GM21360 (cell line): ENCODE results near the gene NMT2.

Experiments
- ATAC-seq: cut with Tn5 transposase; IDR thresholded peaks from one replicate; pipeline ENCODE4 v1.9.1; 2021; ENCODE audit warnings: mild to moderate bottlenecking, moderate library complexity; ENCODE audit not compliant: unreplicated experiment

Gene NMT2

DNA sequence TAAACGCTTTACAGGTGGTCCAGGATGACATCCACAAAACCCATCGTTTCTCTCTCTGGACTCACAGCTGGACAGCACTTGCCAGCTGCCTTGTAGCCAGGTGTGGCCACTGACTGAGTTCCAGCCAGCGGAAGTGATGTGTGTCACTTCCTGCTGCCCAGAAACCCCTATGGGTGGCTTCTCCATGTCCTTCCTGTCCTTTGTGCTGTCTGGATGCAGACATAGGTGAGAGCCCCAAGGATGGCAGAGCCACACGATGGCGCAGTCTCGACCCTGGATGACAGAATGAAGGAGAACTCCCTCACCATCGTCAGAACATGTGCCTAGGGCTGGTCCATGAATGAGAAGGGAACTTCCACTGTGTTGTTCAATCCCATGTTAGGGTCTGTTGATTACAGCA is 22.1 kb downstream of the NMT2 start:
- ATAC-seq = no peak

DNA sequence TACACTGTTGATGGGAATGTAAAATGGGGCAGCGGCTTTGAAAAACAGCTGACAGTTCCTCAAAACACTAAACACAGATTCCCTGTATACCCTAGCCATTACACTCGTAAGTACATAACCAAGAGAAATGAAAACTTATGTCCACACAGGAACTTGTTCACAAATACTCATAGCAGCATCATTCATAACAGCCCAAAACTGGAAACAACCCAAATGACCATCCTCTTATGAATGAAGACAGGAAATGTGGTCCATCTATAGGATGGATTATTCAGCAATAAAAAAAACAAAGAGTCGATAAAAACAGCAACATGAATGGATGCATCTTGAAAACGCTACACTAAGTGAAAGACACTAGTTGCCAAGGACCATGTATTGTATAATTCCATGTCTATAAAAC is 23.7 kb downstream of the NMT2 start:
- no peak for ATAC-seq

DNA sequence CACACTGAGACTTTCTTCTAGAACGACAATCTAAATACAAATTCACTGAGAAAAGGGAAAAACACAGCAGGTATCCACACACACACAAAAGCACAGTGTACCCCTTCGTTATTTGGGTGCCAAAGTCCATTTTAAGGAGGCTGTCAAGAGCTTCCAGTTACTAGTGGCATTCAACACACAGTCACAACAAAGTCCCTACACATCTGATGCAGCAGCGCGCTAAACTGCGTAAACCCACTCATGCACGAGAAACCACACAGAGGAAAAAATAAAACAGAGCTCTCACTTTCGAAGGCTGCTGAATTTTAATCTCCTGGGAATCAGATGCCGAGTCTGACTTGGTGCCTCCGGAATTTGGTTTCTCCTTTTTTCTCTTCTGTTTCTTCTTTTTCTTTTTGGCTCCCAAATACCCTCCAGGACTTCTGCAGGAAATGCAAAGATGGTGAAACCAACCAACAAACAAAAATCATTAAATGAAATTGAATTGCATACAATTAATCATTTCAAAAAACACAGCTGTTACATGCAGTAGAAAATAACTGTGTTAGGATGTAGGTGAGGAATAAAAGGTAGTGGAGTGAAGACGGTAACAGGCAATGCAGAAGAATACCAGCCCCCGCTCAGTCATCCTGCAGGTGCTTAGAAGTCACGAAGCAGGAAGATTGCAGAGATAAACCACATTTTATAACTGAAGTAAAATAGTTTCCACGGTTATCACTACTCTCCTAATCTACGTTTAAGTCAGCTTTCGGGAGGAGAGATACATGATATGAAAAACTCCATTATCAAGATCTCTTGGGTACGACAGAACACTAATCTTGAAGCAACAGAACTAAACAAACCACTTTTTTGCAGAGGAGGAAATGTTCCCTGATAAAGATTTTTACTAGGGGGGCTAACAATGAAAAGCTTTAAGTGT is 27.1 kb downstream of the NMT2 start:
- peak; percentile 98 for ATAC-seq

DNA sequence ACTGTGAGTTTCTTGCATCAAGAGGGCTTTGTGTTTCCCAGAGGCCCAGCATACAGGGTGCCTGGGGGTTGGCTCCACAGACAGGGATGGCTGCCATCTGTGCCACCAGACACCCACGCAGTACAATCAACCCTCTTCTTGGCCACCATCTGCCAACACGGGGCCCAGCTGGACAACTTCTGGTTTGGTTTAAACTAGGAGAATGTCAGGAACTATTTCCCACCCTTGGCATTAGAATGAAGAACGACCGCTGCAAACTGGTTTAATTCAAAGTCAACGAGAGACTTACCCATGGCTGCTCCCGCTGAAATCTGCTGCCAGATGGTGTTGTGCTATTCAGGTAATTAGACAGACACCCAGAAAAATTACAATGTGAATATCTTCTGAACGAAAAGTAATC is 27.8 kb downstream of the NMT2 start:
- ATAC-seq = no peak

DNA sequence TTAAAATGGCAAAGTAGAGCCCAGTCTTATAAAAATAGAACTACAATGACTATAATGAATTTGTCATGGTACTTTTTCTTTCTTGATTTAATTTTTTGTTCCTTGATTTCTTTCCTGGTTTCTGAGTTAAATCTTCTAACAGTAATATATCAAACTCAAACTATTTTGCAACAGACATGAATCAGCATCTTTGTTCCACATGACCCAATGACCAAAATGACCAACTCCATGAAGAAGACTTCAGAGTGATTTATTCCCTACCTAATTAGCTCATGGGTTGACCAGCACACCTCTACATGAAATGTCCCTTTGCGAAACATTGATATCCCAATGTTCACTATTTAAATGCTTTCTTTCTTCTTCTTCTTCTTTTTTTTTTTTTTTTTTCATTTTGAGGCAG is 30.9 kb downstream of the NMT2 start:
- ATAC-seq = no peak

DNA sequence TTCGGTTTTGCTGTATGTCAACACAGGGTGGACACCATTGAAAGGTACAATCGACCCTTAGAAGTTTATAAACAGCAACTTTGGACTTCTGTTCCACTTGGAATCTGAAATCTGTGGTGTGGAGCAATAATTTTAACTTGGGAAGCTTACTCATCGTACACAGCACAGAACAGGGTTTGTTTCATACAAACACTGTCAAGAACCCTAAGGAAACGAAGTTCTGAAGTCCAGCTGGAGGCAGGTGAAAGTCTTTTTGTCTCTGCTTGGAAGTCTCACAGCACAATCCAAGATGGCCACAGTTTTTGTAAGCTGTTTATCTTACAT is 31.5 kb downstream of the NMT2 start:
- no peak for ATAC-seq

DNA sequence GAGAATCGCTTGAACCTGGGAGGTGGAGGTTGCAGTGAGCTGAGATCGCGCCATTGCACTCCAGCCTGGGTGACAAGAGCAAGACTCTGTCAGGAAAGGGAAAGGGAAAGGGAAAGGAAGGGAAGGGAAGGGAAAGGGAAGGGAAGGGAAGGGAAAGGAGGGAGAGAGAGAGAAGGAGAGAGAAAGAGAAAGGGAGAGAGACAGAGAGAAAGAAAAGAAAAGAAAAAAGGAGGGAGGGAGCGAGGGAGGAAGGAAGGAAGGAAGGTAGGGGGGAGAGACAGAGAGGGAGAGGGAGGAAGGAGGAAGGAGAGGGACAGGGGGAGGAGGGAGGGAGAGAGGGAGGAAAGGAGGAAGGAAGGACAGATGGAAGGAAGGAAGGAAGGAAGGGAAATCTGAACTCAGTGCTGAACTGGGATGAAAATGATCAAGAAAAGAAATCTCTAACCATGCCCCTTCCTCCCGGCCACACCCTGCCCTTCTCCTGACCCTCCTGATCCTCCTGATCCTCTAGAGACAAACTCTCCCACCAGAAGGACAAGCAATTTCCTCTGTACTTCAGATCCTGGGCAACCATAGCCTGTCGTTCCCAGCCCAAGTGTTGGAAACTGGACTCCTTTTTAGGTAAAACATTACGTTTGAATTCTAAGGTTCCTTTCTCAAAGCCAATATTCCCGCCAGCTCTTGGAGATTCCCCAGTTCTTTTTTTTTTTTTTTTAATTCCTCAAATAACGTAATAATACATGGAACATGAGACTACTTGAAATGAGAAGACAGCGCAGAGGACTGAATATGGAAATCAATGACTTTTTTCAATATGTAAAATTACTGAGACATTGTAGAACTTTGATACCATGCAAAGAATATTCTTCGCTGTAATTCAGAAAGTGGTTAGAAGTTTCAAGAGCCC is 32.1 kb downstream of the NMT2 start:
- no peak for ATAC-seq

DNA sequence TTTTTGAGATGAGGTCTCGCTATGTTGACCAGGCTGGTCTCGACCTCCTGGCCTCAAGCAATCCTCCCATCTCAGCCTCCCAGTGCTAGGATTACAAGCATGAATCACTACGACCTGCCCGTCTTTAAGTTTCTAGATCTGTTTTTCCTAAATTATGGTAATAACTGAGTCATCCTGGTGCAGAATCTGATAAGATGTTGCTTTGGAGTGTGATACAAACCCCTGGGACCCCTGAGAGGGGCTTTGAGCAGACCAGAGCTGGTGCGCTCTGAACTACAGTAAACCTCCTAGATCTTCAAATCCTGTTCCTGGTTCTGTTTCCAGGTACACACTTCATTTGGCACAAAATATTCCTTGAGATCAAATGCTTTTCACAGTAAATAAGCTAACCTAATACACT is 37.2 kb downstream of the NMT2 start:
- no peak for ATAC-seq

DNA sequence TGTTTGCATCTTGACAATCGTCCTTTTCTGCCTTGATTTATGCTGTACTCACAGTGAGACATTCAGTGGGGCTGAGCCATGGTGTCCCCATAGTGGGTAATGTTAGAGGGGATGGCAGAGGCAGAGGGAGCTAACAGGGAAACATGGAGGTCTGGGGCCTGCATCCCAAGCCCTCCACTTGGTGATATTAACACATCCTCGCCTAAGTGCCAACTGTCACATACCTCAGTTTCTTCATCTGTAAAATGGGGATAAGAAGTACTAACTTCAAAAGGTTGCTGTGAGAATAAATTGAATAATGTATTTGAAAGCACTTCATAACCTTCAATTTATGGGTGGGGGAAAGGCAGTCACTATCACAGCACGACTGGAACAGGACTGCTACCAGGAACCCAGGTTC is 43.6 kb downstream of the NMT2 start:
- ATAC-seq = no peak

DNA sequence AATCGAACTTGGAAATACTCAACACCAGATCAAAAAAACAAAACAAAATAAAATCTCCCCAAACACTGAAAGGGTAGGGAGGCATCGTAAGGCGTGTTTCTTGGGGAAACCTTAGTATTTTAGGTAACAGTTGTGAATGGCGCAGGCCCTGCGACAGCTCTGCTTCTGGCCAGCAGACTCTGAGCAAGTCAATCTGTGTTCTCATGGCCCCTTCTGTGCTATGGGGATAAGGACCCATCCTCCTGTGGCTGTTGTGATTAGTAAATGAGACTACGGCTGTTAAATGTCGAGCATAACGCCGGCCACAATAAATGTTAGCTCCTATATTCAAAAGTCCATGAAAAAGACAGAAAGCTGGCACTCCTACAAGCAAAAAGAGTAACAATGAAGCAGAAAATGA is 44.3 kb downstream of the NMT2 start:
- ATAC-seq = no peak

DNA sequence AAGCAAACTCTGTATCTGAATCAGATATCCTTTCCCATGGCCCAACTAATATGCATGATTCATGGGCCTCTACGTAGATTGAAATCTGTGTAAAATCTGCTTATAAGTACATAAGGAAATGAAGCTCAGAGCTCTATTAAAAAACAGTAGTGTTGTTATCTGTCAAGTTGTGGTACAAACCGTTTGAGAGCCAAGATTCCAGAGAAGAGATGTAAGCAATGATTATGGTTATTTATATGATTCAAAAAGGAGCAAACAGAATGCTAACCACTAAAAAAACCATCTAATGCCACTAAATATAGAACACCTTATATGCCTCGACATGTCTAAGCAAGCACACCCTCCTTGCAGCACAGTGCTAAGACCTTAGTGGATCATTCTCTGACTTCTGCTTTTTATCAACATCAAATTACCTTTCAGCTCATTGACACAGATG is 44.7 kb downstream of the NMT2 start:
- ATAC-seq = no peak

DNA sequence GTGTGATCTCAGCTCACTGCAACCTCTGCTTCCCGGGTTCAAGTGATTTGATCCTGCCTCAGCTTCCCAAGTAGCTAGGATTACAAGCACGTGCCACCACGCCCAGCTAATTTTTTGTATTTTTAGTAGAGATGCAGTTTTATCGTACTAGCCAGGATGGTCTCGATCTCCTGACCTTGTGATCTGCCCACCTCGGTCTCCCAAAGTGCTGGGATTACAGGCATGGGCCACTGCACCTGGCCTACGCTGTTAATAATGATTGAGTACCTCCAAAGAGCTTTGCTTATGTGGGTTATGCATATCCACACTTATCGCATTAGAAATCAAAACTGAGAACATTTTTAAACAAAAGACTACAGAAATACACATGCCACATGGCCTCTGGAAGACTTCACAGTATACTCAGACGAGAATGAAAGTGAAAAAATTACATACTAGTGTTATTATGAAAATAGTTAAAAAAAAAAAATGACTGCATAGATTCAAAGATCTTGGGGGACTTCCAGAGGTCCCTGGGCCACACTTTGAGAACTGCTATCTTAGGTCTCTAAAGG is 45.9 kb downstream of the NMT2 start:
- ATAC-seq = peak; percentile 92

DNA sequence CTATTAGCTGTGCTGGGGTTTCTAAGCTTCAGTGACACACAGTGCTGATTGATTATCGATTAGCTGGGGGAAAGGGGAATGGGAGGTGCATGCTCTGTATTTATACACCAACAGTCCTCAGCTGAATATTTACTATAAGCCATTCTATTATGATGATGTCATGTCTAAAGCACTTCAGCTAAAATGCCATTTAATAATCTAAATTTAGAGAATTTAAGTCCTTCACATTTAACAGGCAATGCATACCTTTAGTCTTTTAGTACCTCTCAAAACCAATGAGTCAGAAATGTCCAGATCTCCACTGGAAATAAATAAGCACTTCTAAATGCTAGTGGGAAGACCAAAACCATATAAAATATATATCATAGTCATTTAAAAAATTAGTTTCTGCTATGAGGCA is 46.8 kb downstream of the NMT2 start:
- no peak for ATAC-seq

DNA sequence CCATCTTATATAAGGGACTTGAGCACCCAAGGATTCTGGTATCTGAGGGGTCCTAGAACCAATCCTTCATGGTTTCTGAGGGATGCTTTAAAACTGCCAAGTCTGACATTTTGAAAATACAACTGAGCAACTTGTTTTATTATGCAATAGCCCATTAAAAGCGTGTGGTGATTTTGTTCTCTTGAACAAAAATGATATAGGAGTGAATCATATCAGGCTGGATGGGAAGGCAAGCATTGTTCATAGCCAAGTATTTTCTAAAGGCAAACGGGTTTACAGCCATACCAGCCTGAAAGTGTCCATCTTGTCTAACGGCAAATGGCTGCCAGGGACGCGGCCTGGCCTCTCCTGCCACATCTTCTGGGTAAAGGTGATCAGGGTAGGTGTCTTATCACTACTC is 48.0 kb downstream of the NMT2 start:
- ATAC-seq = no peak

DNA sequence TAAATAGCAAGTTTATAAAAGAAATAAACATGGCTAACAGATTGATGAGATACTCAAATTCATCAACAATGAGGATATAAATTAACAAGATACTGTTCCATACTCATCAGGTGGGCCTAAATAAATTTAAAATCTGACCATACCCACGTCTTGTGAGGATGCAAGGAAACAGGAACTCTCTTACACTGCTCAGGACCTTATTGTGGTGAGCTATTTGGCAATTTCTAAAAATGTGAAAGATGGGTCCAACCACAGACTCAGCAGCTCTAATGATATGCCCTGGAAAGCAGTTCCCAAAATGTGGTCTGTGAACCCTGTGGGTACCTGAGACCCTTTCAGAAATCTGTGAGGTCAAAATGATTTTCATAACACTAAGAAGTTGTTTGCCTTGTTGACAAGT is 49.9 kb downstream of the NMT2 start:
- no peak for ATAC-seq

DNA sequence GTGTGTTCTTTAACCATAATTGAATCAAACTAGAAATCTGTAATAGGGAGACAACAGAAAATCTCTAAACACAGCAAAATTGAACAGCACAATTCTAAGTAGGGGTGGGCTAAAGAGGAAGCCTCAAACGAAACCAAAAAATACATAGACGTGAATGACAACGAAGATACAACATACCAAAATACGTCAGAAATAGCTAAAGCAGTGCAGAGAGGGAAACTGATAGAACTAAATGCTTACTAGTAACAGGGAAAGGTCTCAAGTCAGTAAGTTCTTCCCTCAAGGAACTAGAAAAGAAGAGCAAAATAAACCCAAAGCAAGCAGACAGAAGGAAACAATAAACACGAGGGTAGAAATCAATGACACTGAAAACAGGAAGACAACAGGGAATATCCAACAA is 52.3 kb downstream of the NMT2 start:
- no peak for ATAC-seq

DNA sequence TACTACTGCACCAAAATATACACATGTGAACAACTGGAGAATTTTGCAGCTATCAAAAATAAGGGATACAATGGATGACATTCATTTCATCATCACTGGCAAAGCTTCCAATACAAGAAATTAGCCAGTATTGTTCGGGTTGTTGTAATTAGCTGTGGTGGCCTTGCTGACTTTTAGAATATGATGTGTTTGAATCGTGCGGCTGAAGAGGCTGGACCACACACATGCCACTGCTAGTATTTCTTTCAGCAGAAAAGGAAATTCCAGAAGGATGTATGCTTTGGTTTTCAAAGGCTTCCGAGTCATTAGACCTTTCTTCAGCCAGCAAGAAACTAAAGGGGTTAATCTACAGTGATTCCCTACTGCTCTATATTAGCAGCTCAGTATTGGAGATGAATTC is 54.7 kb downstream of the NMT2 start:
- no peak for ATAC-seq

DNA sequence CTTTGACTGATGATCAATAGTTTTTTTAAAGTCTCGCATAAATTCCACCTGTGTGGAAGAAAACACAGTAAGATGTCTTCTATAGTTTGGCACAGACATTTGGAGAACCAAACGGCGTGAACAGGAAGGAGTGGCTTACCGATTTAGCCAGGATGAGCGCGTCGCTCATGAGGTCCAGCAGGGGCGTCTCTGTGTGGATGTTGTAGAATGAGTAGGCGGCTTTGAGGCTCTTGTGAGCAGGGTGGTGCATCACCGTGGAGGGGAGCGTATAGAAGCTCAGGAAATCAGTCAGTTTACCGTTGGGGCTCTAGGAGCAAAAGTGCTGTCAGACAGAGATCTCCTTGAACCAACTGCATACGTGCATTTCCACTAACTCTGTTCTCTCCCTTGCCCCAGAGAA is 55.8 kb downstream of the NMT2 start:
- no peak for ATAC-seq

DNA sequence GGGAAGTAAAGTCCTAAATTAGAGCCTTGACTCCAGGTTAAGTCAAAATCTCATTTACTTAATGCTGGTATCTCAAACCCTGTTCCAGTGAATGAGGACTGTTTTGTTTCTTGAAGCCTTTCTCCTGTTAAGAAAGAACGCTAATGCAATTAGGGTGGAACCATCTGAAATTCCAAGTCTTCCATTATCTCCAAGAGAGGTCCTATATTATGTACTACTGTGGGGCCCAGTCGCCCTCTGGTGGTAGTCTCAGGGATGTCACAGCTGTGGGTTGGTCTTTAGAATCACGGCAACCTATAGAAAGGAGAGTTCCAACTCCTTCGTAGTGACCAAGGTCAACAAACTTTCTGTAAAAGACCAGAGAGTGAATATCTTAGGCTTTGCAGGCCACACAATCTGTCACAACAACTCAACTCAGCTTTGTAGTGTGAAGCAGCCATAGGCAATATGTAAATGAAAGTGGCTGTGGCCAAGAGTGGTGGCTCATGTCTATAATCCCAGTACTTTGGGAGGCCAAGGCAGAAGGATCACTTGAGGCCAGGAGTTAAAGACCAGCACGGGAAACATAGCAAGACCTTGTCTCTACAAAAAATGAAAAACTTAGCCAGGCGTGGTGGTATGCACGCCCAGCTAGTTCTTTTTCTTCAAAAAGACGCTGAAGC is 62.0 kb downstream of the NMT2 start:
- no peak for ATAC-seq

DNA sequence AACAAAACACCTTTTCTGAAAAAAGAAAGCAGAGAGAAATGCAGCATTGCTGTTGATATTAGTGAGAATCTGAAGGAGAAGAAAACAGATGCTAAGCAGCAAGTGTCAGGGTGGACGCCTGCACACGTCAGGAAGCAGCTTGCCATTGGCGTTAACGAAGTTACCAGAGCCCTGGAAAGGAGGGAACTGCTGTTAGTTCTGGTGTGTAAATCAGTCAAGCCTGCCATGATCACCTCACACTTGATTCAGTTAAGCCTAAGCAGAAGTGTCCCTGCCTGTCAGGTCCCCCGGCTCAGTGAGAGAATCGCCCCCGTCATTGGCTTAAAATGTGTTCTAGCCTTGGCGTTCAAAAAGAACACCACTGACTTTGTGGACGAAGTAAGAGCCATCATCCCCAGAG is 65.0 kb downstream of the NMT2 start:
- ATAC-seq = no peak

DNA sequence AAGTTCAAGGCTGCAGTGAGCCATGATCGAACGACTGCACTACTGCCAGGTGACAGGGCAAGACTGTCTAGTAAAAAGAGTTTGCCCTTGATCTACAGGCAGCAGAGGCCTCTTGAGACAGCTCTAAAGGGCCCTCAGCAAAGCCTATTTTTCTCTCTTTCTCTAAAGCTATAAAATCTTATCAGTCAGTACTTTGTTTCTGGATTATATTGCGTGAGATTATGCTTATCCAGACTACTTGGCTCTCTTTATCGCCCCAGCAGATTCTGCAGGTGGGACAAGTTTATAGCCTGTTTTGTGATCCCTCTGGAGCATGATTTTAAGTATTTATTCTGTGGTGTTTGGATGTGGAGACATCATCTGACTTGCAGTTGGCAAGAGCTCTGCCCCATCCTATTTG is 68.6 kb downstream of the NMT2 start:
- ATAC-seq = no peak
